PFSK-1 (cell line): ENCODE results near the gene MBNL1.

Experiments
- FOXP2 ChIP-seq: optimal IDR thresholded peaks from 2 replicates; pipeline ENCODE3; 2011; ENCODE audit warnings: borderline replicate concordance, control low read depth, inconsistent platforms; ENCODE audit not compliant: insufficient read depth; ENCODE audit errors: extremely low read length, extremely low read depth
- POLR2AphosphoS5 ChIP-seq: IDR thresholded peaks from 2 replicates; pipeline ENCODE4 v1.6.1; 2012; ENCODE audit warnings: low read depth, mild to moderate bottlenecking, control low read depth, low read length, moderate library complexity
- SIN3A ChIP-seq: IDR thresholded peaks from 2 replicates; pipeline ENCODE4 v1.6.1; 2012; ENCODE audit warnings: mild to moderate bottlenecking, low read length, moderate library complexity, borderline replicate concordance; ENCODE audit not compliant: insufficient read depth
- TAF1 ChIP-seq: IDR thresholded peaks from 2 replicates; pipeline ENCODE4 v1.6.1; 2012; ENCODE audit warnings: low read length, control low read depth, borderline replicate concordance; ENCODE audit not compliant: insufficient read depth
- TF ChIP-seq, protein P1 (sequence below), 2 experiments: IDR thresholded peaks; 2 replicates each; pipeline versions ENCODE4 v1.6.1 to v1.8.0; 2011 to 2012; ENCODE audit warnings: low read depth in 2 of 2, low read length in 2 of 2, control low read depth in 1 of 2, inconsistent platforms in 1 of 2, mild to moderate bottlenecking in 1 of 2, moderate library complexity in 1 of 2; ENCODE audit not compliant: insufficient read depth in 1 of 2

MBNL1 gene

DNA sequence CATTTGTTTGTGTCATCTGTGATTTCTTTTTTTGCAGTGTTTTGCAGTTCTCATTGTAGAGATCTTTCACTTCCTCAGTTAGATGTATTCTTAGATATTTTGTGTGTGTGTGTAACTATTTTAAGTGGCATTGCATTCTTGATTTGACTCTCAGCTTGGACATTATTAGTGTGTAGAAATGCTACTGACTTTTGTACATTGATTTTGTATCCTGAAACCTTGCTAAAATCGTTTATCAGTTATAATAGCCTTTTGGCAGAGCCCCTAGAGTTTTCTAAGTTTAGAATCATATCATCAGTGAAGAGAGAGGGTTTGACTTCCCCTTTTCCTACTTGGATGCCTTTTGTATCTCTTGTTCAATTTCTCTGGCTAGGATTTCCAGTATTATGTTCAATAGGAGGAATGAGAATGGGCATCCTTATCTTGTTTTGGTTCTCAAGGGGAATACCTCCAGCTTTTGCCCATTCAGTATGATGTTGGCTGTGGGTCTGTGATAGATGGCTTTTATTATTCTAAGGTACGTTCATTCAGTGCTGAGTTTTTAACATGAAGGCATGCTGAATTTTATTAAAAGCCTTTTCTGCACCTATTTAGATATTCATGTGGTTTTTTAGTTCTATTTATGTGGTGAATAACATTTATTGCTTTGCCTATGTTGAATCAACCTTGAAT is 211.7 kb downstream of the MBNL1 start:
- no peak for TF ChIP-seq FOXP2

DNA sequence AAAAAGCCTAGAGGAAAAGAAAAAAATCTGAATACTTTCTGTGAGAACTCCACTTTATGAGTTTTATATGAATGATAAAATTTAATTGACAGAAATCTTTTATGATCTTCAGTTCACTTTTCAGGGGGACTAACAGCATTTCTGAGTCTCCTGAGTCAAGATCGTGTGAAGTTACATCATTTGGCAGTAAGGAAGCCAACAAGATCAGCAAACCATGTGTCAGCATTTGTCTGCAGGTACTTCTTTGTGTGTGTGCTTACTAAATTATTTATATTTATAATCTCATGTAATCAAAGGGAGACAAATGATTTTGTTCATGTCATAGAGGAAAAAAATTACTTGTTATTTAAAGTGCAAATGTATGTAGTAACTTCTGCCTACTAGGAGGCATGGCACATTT is 217.6 kb downstream of the MBNL1 start:
- TF ChIP-seq, protein P1, sequence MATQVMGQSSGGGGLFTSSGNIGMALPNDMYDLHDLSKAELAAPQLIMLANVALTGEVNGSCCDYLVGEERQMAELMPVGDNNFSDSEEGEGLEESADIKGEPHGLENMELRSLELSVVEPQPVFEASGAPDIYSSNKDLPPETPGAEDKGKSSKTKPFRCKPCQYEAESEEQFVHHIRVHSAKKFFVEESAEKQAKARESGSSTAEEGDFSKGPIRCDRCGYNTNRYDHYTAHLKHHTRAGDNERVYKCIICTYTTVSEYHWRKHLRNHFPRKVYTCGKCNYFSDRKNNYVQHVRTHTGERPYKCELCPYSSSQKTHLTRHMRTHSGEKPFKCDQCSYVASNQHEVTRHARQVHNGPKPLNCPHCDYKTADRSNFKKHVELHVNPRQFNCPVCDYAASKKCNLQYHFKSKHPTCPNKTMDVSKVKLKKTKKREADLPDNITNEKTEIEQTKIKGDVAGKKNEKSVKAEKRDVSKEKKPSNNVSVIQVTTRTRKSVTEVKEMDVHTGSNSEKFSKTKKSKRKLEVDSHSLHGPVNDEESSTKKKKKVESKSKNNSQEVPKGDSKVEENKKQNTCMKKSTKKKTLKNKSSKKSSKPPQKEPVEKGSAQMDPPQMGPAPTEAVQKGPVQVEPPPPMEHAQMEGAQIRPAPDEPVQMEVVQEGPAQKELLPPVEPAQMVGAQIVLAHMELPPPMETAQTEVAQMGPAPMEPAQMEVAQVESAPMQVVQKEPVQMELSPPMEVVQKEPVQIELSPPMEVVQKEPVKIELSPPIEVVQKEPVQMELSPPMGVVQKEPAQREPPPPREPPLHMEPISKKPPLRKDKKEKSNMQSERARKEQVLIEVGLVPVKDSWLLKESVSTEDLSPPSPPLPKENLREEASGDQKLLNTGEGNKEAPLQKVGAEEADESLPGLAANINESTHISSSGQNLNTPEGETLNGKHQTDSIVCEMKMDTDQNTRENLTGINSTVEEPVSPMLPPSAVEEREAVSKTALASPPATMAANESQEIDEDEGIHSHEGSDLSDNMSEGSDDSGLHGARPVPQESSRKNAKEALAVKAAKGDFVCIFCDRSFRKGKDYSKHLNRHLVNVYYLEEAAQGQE (IDR thresholded peaks at IDR 0.05; ENCODE audit: insufficient read depth in 1 of 2, low read depth in 2 of 2, low read length in 2 of 2): no peak
- TF ChIP-seq FOXP2 (no peak), SIN3A (no peak), POLR2AphosphoS5 (no peak), TAF1 (no peak)

DNA sequence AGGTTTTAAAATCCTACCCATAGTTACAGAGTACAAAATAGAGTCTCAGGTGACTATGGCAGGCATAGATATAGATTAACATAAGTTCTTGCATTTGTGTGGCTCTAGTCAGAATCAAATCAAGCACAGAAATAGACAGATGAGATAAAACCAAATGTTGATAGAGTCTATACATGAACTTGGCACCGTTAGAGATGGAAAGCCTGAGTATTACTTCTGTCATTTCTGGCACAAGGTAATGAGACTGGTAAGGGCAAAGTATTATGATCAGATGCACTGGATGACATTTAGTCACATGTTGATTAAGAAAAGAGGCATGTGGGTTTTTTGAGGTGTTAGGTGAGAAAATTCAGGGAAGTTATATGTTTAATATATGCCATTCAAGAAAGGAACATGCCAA is 219.7 kb downstream of the MBNL1 start:
- no peak for TF ChIP-seq TAF1
- no peak for TF ChIP-seq FOXP2
- TF ChIP-seq, protein P1 (IDR thresholded peaks at IDR 0.05; ENCODE audit: insufficient read depth in 1 of 2, low read depth in 2 of 2, low read length in 2 of 2): no peak
- TF ChIP-seq POLR2AphosphoS5: no peak
- no peak for TF ChIP-seq SIN3A

DNA sequence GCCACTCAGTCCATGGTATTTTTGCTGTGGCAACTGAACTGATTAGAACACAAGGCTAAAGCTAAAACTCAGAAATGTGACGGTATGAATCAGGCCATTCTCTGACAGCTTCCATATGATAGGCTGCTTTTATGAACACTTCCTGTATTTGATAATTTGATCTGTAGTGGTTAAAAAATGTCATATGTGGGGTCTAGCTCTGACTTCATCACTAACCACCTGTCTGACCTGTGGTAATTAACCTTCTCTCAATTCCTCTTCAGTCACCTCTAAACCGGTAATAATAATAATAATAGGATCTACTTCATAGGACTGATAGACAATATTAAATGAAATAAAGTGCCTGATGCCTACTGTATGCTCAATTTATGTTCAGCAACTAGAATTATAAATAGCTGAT is 223.2 kb downstream of the MBNL1 start:
- TF ChIP-seq SIN3A (no peak), TAF1 (no peak), POLR2AphosphoS5 (no peak), FOXP2 (no peak)
- TF ChIP-seq, protein P1 (IDR thresholded peaks at IDR 0.05; ENCODE audit: insufficient read depth in 1 of 2, low read depth in 2 of 2, low read length in 2 of 2): no peak

DNA sequence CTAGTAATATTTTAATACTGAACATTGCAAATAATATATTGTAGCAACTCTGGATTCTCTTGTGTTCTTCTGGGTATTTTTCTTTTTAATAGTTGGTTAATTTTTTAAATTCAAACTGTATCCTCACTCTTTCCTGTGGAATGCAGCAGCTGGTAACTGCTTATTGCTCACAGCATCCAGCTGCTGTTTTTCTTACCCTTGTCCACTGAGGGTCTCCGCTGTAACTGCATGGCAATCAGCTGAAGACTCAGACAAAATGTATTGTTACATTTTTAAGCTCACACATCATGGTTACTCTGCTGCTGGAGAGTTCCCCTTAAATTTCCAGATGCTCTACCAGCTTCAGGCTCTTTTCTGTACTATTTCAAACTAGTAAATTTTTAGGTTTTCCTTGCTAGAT is 227.6 kb downstream of the MBNL1 start:
- TF ChIP-seq TAF1 (no peak), FOXP2 (no peak), SIN3A (no peak), POLR2AphosphoS5 (no peak)
- TF ChIP-seq, protein P1 (IDR thresholded peaks at IDR 0.05; ENCODE audit: insufficient read depth in 1 of 2, low read depth in 2 of 2, low read length in 2 of 2): no peak
